ENCODE data around the gene KCTD1. TPM values are rescaled to one million over a fixed set of nuclear protein-coding genes. Genes with fewer than 3 reads are reported as not detected.

KCTD1 gene
- total and polyA plus RNA-seq, 2 of the 8 experiments (the other 6 are each of a cell fraction or from before 2014, with no cell fraction given), result 7.7 to 14.0 TPM

- peaks cover 0 to 8% (median under 1%) of the 10 kb centered on the region in 4 experiments; a peak in 1 of 7 replicates for H3K4me1 ChIP-seq (replicated peaks in 1 of 4; ENCODE audit: control insufficient read depth in 3 of 4, insufficient read depth in 4 of 4, low read length in 3 of 4)
- no peaks in the 10 kb centered on the region for H3K23me2 ChIP-seq (ENCODE audit: low read depth, low read length)
- CTCF ChIA-PET (ENCODE audit: partially characterized antibody), result interaction anchor here (0.6 to 0.7 kb wide), 2 partner anchors 128 to 1743 kb away, joined by 3 to 4 read pairs; no protein-coding TSS in a partner anchor
- H3K14ac ChIP-seq (ENCODE audit: insufficient read length), result no peak overlapping the region
- POLR2A ChIA-PET (ENCODE audit: partially characterized antibody), result interaction anchor here (1.1 to 1.4 kb wide), 2 partner anchors 11 to 14 kb away, joined by 3 to 4 read pairs; no protein-coding TSS in a partner anchor
- no peaks in the 10 kb centered on the region for H3K9me3 ChIP-seq (ENCODE audit: insufficient read depth in 2 of 2, low read depth in 1 of 2, low read length in 1 of 2)
- H4K8ac ChIP-seq (ENCODE audit: extremely low read depth, insufficient read depth, low read length), result no peak overlapping the region
- no peak overlapping the region for H4K91ac ChIP-seq (replicated peaks; ENCODE audit: insufficient read length, low read length)
- H3K4me3 ChIP-seq (ENCODE audit: extremely low read depth in 1 of 4, insufficient read depth in 2 of 4, low read depth in 3 of 4, low read length in 4 of 4), result no peak overlapping the region
- no peak overlapping the region for H2BK15ac ChIP-seq (ENCODE audit: low read length)
- H3K9ac ChIP-seq (replicated peaks in 1 of 4; ENCODE audit: extremely low read depth in 1 of 4, low read depth in 3 of 4, low read length in 3 of 4), result no peak overlapping the region
- peak overlapping the region; percentile 50; the same call in 1 of the 2 replicates for H2BK12ac ChIP-seq (ENCODE audit: low read depth, low read length)
- WGBS, 2 experiments (ENCODE audit: extremely low coverage in 1 of 2, insufficient coverage in 1 of 2, insufficient read length in 1 of 2, insufficient replicate concordance in 2 of 2, low coverage in 1 of 2, low lambda C conversion rate in 2 of 2, missing lambda C conversion rate in 1 of 2), result 90% methylated on average over 8 of the region's 8 CpGs; no CpG with 5 or more reads in 1 of the 2 experiments
- TF ChIP-seq HDAC6 (IDR thresholded peaks at IDR 0.05; ENCODE audit: low read depth, low read length) (no peak), KDM5A (IDR thresholded peaks at IDR 0.05; ENCODE audit: low read length) (no peak), POLR2AphosphoS5 (IDR thresholded peaks at IDR 0.05; ENCODE audit: low read depth, low read length) (no peak), RAD21 (IDR thresholded peaks at IDR 0.05 in 1 of 2, conservative IDR thresholded peaks at IDR 0.05 in 1 of 2; ENCODE audit: low read depth in 2 of 2, low read length in 2 of 2) (no peak), TAF7 (optimal IDR thresholded peaks at IDR 0.05; ENCODE audit: borderline replicate concordance, low read depth, low read length) (no peak), CHD2 (IDR thresholded peaks at IDR 0.05; ENCODE audit: low read length) (no peak), JUN (IDR thresholded peaks at IDR 0.05; ENCODE audit: low read depth, low read length) (no peak)
- no peaks in the 10 kb centered on the region for H4K20me1 ChIP-seq (replicated peaks in 1 of 2; ENCODE audit: control insufficient read depth in 1 of 2, insufficient read depth in 2 of 2, low read length in 2 of 2)
- FAIRE-seq, result no peak
- H4K5ac ChIP-seq (ENCODE audit: insufficient read length, low read depth, low read length), result no peak overlapping the region
- H3K23ac ChIP-seq (ENCODE audit: insufficient read length), result no peak overlapping the region
- no peak overlapping the region for H3K4ac ChIP-seq (replicated peaks; ENCODE audit: insufficient read length, low read depth, low read length)
- H3K79me2 ChIP-seq (ENCODE audit: control insufficient read depth in 1 of 2, insufficient read depth in 2 of 2, low read length in 2 of 2), result no peaks in the 10 kb centered on the region
- H3K18ac ChIP-seq (ENCODE audit: extremely low read depth, low read length), result no peak overlapping the region
- no peak overlapping the region for H2AFZ ChIP-seq (ENCODE audit: low read length)
- H3K56ac ChIP-seq (replicated peaks; ENCODE audit: insufficient read length, low read depth, low read length), result no peak overlapping the region
- H3K36me3 ChIP-seq (ENCODE audit: control insufficient read depth in 2 of 4, insufficient read depth in 4 of 4, low read length in 3 of 4), result peaks cover 0 to 3% (median 0%) of the 10 kb centered on the region in 4 experiments; a peak in 1 of 8 replicates
- no peak overlapping the region for H3K4me2 ChIP-seq (ENCODE audit: insufficient read depth in 1 of 2, low read depth in 2 of 2, low read length in 2 of 2)
- DNase-seq (ENCODE audit: low read depth in 1 of 2, low spot score in 2 of 2), result no peak
- no peaks in the 10 kb centered on the region for H3K27me3 ChIP-seq (replicated peaks in 1 of 4; ENCODE audit: control insufficient read depth in 3 of 4, extremely low read depth in 1 of 4, insufficient read depth in 3 of 4, low read length in 3 of 4)
- H3K79me1 ChIP-seq (ENCODE audit: low read depth, low read length), result no peaks in the 10 kb centered on the region
- H3K27ac ChIP-seq (ENCODE audit: low read depth, low read length), result no peak overlapping the region
- no peak overlapping the region for H2BK20ac ChIP-seq (ENCODE audit: low read length)
- H2BK5ac ChIP-seq (ENCODE audit: low read depth, low read length), result no peak overlapping the region
- peak overlapping the region; percentile 53; the same call in 1 of the 2 replicates for H2AK5ac ChIP-seq (ENCODE audit: low read depth, low read length)
- H2BK120ac ChIP-seq (replicated peaks; ENCODE audit: low read depth, low read length), result no peak overlapping the region
Measured at GRCh38 chr18:26450989-26451682, 97.2 kb downstream of the KCTD1 start.

Measured in H1 (cell line).